SU-DHL-6 (cell line): Measurements from ENCODE around the gene NOS1AP.

Experiments used
- EZH2phosphoT487 ChIP-seq: fragments of 200-600 bp; sonication (generic), shearing (Covaris generic); conservative IDR thresholded peaks from 2 replicates; pipeline ENCODE4 v1.6.1; 2018; ENCODE audit warnings: mild to moderate bottlenecking, antibody characterized with exemption, low read length, moderate library complexity, mixed read lengths
- TF ChIP-seq, protein P1 (sequence below): fragments of 200-600 bp; sonication (generic); IDR thresholded peaks from one replicate; pipeline ENCODE4 v1.5.1; 2017; ENCODE audit warnings: antibody characterized with exemption, mild to moderate bottlenecking, low read length, moderate library complexity; ENCODE audit not compliant: insufficient read depth, poor library complexity, severe bottlenecking

DNA sequence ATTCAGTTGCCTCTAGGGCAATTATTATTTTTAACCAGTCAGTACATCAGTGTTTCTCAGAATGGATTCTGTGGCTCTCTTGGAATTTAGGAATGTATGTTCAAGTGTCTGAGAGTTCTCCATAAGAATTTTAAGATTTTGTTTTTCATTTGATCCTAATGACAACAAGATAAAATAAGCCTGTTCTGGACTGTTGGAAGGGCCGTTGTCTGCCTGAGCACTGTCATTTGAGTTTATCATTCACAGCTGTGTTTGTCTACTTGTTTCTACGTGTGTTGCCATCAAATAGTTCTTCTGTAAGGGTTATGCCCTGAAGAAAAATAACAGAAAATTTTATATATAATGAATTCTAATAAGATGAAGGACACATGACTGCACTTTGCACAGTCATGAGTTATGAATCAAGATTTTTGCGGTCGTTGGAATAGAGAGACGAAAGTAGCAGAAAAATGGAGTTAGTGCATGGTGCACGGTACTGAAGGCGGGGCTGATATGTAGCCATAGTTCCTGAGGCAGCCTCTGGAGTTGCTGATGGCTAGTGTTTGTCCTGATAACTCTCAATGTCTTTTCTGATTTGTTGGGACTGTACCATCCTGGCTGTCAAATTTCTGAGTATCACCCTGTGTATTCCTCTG lies 92.5 kb downstream of the NOS1AP start:
- no peak for TF ChIP-seq EZH2phosphoT487
- TF ChIP-seq, protein P1, sequence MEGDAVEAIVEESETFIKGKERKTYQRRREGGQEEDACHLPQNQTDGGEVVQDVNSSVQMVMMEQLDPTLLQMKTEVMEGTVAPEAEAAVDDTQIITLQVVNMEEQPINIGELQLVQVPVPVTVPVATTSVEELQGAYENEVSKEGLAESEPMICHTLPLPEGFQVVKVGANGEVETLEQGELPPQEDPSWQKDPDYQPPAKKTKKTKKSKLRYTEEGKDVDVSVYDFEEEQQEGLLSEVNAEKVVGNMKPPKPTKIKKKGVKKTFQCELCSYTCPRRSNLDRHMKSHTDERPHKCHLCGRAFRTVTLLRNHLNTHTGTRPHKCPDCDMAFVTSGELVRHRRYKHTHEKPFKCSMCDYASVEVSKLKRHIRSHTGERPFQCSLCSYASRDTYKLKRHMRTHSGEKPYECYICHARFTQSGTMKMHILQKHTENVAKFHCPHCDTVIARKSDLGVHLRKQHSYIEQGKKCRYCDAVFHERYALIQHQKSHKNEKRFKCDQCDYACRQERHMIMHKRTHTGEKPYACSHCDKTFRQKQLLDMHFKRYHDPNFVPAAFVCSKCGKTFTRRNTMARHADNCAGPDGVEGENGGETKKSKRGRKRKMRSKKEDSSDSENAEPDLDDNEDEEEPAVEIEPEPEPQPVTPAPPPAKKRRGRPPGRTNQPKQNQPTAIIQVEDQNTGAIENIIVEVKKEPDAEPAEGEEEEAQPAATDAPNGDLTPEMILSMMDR: no peak
